GM10847 (cell line): Measurements from ENCODE around the gene SCP2.

ENCODE experiments used
- POLR2A ChIP-seq: IDR thresholded peaks from 2 replicates; pipeline ENCODE4 v1.6.1; 2011; ENCODE audit not compliant: insufficient read length; ENCODE audit errors: extremely low read depth

SCP2 gene

DNA sequence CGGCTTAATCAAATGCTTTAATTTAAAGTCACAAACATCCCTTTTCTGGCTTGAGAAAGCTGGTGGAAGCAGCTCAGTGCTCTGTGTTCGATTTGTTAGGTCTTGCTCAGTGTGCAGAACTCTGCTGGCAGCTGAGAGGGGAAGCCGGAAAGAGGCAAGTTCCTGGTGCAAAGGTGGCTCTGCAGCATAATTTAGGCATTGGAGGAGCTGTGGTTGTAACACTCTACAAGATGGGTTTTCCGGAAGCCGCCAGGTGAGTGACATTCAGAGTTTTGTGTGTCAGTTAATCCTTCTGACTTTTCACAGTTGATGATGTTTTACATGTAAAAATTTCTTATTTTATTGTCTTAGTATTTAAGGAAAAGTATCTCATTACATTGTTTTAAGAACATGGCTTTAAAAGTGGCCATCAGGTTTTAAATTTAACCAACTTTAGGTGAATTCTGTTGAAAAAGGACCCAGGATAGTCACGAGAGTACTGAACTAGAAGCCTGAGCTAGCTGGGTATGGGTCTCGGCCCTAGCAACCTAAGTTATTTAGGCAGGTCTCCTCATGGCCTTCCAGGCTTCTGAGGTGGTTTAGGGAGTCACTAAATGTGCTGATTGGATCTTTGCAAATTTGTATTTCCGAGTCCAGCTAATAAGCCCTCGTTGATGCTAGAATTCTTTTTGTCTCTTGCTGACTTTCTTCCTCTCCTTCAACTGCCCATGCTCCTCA lies 87.9 kb downstream of the SCP2 start:
- TF ChIP-seq POLR2A: peak; percentile 12

DNA sequence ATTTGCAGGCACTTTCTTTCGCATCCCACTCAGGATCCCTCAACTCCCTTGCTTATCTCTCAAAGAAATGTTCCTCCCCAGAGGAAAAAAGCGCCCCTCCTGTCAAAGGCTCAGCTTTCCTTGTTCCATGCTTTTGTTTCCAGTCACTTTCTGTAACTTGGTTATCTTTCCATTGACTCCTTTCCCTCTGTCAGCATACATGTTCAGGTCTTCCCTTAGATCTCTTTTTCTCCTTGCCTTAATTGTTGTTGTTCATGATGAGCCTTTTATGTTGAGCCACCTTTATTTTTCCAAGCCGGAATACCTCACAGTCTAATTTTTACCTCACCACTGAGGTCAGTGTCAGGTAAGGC lies 88.4 kb downstream of the SCP2 start:
- TF ChIP-seq POLR2A: no peak

DNA sequence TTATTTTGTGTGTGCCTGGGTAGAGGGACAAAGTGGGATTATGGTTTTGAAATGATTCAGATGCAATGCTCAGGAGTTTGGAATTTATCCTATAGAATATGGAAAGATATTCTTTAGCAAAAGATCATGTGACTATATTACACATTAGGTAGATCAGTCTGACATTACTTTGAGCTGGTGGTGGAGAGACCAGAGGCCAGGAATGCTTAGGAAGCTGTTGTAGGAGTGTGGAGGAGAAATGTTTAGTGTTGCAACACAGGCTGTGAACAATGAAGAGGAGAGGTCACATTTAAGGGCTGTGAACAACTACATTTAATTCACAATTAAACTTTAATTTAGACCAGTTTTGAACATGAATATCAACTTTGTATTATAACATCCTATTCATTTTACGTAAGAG lies 89.6 kb downstream of the SCP2 start:
- TF ChIP-seq POLR2A: no peak

DNA sequence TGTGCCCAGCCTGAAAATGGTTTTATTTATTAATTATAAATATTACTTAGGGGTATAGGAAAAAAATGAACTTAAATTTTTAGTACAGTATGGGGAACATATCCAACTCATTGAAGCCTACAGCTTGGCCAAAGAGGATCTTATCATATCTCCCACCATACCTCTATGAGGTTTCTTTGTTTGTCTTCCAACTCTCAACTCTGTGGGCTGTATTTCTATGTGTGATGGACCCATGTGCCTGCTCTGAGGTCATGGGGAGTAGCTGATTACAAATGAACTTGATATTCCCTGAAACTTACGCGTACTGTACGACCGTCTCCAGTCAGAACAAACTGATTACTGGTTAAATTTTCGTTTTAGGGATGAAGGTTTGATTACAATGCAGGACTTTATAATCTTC lies 93.5 kb downstream of the SCP2 start:
- no peak for TF ChIP-seq POLR2A

- no peak for TF ChIP-seq POLR2A
Observed at GRCh38 chr1:53022179-53022578, 95.1 kb downstream of the SCP2 start.

DNA sequence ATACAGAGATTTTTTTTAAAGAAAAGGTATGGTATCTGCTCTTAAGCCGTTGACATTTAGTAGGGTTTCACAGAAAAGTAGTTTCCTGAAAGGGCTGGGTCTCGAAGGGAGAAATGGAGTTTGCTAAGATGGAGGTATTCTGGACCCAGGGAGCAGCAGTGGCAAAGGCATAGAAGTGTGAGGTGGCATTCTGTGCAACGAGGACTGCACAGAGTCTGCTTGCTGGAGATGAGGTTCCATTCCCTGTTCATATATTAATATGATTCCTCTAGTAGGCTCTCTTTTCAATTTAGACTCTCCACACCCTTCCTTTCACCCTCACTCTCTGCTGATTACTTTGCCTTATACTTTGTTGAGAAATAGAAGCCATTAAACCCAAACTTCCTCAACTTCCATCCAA lies 96.5 kb downstream of the SCP2 start:
- TF ChIP-seq POLR2A: no peak

GRCh38 chr1:53024117-53024516 lies 97.0 kb downstream of the SCP2 start:
- TF ChIP-seq POLR2A: no peak

- TF ChIP-seq POLR2A: no peak
Observed at GRCh38 chr1:53025034-53025768, 98.1 kb downstream of the SCP2 start.

DNA sequence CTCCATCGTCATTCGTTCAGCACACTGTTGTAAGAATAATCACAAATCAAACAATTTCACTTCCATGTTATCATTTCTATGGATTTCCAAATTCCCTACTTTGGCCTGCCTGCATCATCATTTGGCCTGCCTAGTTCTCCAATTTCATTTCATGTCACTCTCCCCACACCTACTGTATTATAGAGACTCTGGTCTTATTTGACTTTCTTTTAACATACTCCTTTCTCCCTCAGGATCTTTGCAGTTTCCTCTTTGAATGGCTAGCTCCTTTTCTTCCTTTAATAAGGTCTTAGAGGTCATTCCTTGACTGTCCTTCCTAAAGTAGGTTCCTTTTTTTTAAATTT lies 98.7 kb downstream of the SCP2 start:
- TF ChIP-seq POLR2A: no peak

DNA sequence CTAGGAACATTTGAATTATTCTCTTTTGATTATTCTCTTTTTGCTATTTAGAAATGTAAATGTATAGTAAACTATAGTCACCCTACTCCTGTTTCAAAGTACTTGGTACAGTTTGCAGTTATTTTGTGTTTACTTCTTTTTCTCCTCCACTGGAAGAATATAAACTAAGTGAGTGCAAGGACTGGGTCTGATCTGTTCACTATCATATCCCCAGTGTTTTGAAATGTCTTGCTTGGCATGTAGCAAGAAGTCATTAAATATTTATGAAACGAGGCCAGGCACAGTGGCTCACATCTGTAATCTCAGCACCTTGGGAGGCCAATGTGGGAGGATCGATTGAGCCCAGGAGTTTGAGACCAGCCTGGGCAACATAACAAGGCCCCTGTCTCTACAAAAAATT lies 99.2 kb downstream of the SCP2 start:
- TF ChIP-seq POLR2A: no peak

- no peak for TF ChIP-seq POLR2A
Observed at GRCh38 chr1:53031732-53032131, 104.7 kb downstream of the SCP2 start.

GRCh38 chr1:53037159-53037558 lies 110.1 kb downstream of the SCP2 start:
- no peak for TF ChIP-seq POLR2A

GRCh38 chr1:53038566-53038965 lies 111.5 kb downstream of the SCP2 start:
- no peak for TF ChIP-seq POLR2A

DNA sequence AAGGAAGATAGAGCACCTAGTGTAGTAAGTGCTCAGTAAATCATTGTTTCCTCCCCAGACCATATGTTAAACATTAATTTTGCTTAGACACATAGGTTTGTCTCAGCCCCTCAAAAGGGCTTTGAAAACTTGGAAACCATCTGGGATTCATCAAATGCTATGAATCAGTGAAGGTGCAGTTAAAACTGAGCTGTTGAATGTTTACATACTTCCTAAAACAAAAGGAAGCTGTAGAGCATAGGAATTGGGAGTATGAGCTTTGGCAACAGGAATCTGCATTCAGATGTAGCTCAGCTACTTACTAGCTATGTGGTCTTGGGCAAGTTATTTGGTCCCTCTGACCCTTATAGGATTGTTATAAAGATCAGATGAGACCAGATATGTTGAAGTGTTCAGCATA lies 116.2 kb downstream of the SCP2 start:
- no peak for TF ChIP-seq POLR2A

DNA sequence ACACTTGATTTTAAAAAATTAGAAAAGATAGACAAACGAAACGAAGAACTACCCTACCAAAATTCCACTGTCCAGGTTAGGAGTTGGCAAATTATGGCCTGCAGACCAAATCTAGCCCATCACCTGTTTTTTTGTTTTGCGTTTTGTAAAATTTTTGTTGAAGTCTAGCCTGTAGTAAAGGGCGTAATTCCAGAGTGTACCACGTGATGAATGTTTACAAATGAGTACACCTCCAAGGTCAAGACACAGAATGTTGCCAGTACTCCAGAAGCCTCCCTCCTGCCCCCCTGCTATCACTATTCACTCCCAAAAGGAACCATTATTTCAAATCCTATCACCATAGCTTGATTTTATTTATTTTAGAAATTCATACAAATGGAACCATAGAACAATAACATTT lies 117.8 kb downstream of the SCP2 start:
- no peak for TF ChIP-seq POLR2A

GRCh38 chr1:53046930-53047329 lies 119.9 kb downstream of the SCP2 start:
- TF ChIP-seq POLR2A: no peak
